ENCODE data around the gene CD1B. TPM values are rescaled to one million over a fixed set of nuclear protein-coding genes. Genes with fewer than 3 reads are reported as not detected.

CD1B gene
- total RNA-seq, 2 donors from 2014 or later: not detected

DNA sequence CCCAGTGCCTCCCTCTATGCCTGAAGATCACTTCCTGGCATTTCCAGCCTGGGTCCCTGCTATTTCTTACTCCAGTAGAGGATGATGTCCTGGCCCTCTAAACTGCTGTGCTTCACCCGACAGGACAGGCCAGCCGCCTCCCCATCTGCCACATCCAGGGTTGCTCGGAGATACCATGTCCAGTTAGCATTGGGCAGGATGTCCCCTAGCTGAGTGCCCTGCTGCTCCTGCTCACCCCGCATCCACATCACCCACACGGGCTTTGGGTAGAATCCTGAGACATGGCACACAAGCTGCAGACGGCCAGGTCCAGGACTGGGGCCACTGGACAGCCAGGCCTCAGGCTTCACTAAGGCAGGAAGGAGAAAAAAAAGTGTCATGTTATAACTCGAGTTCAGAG, 2.0 kb downstream of the CD1B start:
- TF ChIP-seq, protein P1, sequence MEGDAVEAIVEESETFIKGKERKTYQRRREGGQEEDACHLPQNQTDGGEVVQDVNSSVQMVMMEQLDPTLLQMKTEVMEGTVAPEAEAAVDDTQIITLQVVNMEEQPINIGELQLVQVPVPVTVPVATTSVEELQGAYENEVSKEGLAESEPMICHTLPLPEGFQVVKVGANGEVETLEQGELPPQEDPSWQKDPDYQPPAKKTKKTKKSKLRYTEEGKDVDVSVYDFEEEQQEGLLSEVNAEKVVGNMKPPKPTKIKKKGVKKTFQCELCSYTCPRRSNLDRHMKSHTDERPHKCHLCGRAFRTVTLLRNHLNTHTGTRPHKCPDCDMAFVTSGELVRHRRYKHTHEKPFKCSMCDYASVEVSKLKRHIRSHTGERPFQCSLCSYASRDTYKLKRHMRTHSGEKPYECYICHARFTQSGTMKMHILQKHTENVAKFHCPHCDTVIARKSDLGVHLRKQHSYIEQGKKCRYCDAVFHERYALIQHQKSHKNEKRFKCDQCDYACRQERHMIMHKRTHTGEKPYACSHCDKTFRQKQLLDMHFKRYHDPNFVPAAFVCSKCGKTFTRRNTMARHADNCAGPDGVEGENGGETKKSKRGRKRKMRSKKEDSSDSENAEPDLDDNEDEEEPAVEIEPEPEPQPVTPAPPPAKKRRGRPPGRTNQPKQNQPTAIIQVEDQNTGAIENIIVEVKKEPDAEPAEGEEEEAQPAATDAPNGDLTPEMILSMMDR (conservative IDR thresholded peaks at IDR 0.05): no peak

DNA sequence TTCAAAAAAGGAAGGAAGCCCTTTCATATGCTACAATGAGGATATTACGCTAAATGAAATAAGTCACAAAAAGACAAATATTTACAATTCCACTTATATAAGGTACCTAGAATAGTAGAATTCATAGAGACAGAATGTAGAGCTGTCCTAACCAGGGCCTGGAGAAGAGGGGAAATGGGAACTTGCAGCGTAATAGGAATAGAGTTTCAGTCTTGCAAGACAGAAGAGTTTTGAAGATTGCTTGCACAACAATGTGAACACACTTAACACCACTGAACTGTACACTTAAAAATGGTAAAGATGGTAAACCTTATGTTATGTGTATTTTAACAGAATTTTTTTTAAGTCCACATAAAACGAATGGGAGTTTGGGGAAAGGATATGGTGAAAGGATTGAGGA, 2.9 kb downstream of the CD1B start:
- no peak overlapping the region for H3K27ac ChIP-seq (ENCODE audit: low read depth, low read length)
- TF ChIP-seq, protein P1 (conservative IDR thresholded peaks at IDR 0.05): no peak
- H3K9me3 Mint-ChIP-seq: no peaks in the 10 kb centered on the region
- no peak overlapping the region for H3K4me3 Mint-ChIP-seq
- H3K27ac Mint-ChIP-seq: no peak overlapping the region
- H3K36me3 ChIP-seq (ENCODE audit: control insufficient read depth, insufficient read depth, low read length): no peaks in the 10 kb centered on the region
- H3K4me1 Mint-ChIP-seq: no peaks in the 10 kb centered on the region
- no peaks in the 10 kb centered on the region for H3K36me3 Mint-ChIP-seq (ENCODE audit: low read depth)
- H3K4me1 ChIP-seq (ENCODE audit: control insufficient read depth, insufficient read depth, low read length): no peaks in the 10 kb centered on the region
- no peaks in the 10 kb centered on the region for H3K9me3 ChIP-seq (ENCODE audit: control insufficient read depth, low read length)
- 89 to 100% methylated on average over 1 to 2 of the region's 3 CpGs for WGBS, 2 experiments (ENCODE audit: insufficient coverage in 1 of 2, insufficient read length in 1 of 2)
- no peaks in the 10 kb centered on the region for H3K27me3 ChIP-seq (ENCODE audit: control insufficient read depth, insufficient read depth, low read length, poor library complexity, severe bottlenecking)
- no peak overlapping the region for H3K9ac ChIP-seq (ENCODE audit: extremely low read depth, low read length, poor library complexity, severe bottlenecking)
- no peak for DNase-seq
- no peaks in the 10 kb centered on the region for H3K27me3 Mint-ChIP-seq (ENCODE audit: insufficient read depth)
- H3K4me3 ChIP-seq (ENCODE audit: low read length): no peak overlapping the region

More for the DNA sequence above, 2.0 kb downstream of the CD1B start:
- 92 to 98% methylated on average over 4 to 7 of the region's 7 CpGs for WGBS, 2 experiments (ENCODE audit: insufficient coverage in 1 of 2, insufficient read length in 1 of 2)
- Mint-ChIP-seq H3K9me3 (no peaks in the 10 kb centered on the region), H3K27me3 (ENCODE audit: insufficient read depth) (no peaks in the 10 kb centered on the region), H3K36me3 (ENCODE audit: low read depth) (no peaks in the 10 kb centered on the region), H3K4me1 (no peaks in the 10 kb centered on the region), H3K4me3 (no peak overlapping the region), H3K27ac (no peak overlapping the region)
- no peaks in the 10 kb centered on the region for H3K36me3 ChIP-seq (ENCODE audit: control insufficient read depth, insufficient read depth, low read length)
- no peak overlapping the region for H3K9ac ChIP-seq (ENCODE audit: extremely low read depth, low read length, poor library complexity, severe bottlenecking)
- H3K4me1 ChIP-seq (ENCODE audit: control insufficient read depth, insufficient read depth, low read length): no peaks in the 10 kb centered on the region
- no peak overlapping the region for H3K27ac ChIP-seq (ENCODE audit: low read depth, low read length)
- H3K9me3 ChIP-seq (ENCODE audit: control insufficient read depth, low read length): no peaks in the 10 kb centered on the region
- no peaks in the 10 kb centered on the region for H3K27me3 ChIP-seq (ENCODE audit: control insufficient read depth, insufficient read depth, low read length, poor library complexity, severe bottlenecking)
- no peak for DNase-seq
- no peak overlapping the region for H3K4me3 ChIP-seq (ENCODE audit: low read length)

DNA sequence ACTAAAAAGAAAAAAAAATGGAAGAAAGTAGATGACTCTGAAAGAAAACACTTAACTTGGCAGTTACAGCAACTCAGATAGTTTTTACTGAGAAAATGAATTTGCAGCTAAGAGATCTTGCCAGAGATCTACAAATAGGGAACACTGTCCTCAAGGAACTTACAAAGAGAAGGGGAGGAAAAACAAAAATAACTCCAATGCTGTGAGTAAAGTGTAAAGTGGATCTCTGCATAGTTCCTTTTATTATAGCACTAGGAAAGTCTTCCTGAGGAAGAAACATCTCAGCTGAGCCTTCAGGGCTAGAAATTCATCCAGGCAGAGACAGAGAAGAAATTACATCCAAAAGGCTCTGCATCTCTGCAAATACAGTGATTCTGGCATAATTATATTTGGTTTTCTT, 3.9 kb downstream of the CD1B start:
- no peaks in the 10 kb centered on the region for H3K4me1 Mint-ChIP-seq
- no peak for DNase-seq
- Histone ChIP-seq H3K27ac (ENCODE audit: low read depth, low read length) (no peak overlapping the region), H3K9me3 (ENCODE audit: control insufficient read depth, low read length) (no peaks in the 10 kb centered on the region), H3K27me3 (ENCODE audit: control insufficient read depth, insufficient read depth, low read length, poor library complexity, severe bottlenecking) (no peaks in the 10 kb centered on the region), H3K36me3 (ENCODE audit: control insufficient read depth, insufficient read depth, low read length) (no peaks in the 10 kb centered on the region), H3K4me1 (ENCODE audit: control insufficient read depth, insufficient read depth, low read length) (no peaks in the 10 kb centered on the region), H3K9ac (ENCODE audit: extremely low read depth, low read length, poor library complexity, severe bottlenecking) (no peak overlapping the region), H3K4me3 (ENCODE audit: low read length) (no peak overlapping the region)
- TF ChIP-seq, protein P1 (conservative IDR thresholded peaks at IDR 0.05): no peak
- H3K27me3 Mint-ChIP-seq (ENCODE audit: insufficient read depth): no peaks in the 10 kb centered on the region
- H3K9me3 Mint-ChIP-seq: no peaks in the 10 kb centered on the region
- no peak overlapping the region for H3K4me3 Mint-ChIP-seq
- no peaks in the 10 kb centered on the region for H3K36me3 Mint-ChIP-seq (ENCODE audit: low read depth)
- H3K27ac Mint-ChIP-seq: no peak overlapping the region

All from endodermal cell (in vitro differentiated cells).